Kidney (tissue), 14 donors: ENCODE data around the gene DDX39B. TPM values are rescaled to one million over a fixed set of nuclear protein-coding genes. Genes with fewer than 3 reads are reported as not detected.

Source experiments
- DNase-seq, 5 donors: peaks; one replicate each; pipeline ENCODE4 v3.0.0-alpha.2; 2013 to 2020
- FAIRE-seq: peaks from 2 replicates; lab custom pipeline; 2012; peaks lifted over from hg19 to GRCh38; lab: Jason Lieb, UNC
- H3K27ac ChIP-seq, 2 donors: one replicate each; pipeline ENCODE4 v1.7.0; 2013; ENCODE audit warnings: low read depth in 2 of 2, low read length in 2 of 2, inconsistent platforms in 1 of 2
- H3K27me3 ChIP-seq: one replicate; pipeline ENCODE4 v1.7.1; 2013; ENCODE audit warnings: low read length, inconsistent platforms; ENCODE audit not compliant: control insufficient read depth, insufficient read depth
- H3K36me3 ChIP-seq, 3 donors: one replicate each; pipeline versions ENCODE4 v1.7.0 to v1.7.1; 2013; ENCODE audit warnings: low read length in 3 of 3, control low read depth in 1 of 3, inconsistent platforms in 1 of 3; ENCODE audit not compliant: insufficient read depth in 3 of 3, control insufficient read depth in 2 of 3
- H3K4me1 ChIP-seq, 3 donors: one replicate each; pipeline versions ENCODE4 v1.7.0 to v1.7.1; 2013; ENCODE audit warnings: low read length in 3 of 3, inconsistent platforms in 1 of 3, low read depth in 1 of 3; ENCODE audit not compliant: control insufficient read depth in 2 of 3, insufficient read depth in 2 of 3
- H3K4me3 ChIP-seq, 3 donors: one replicate each; pipeline versions ENCODE4 v1.7.0 to v1.8.1; 2013; ENCODE audit warnings: low read length in 3 of 3, control low read depth in 1 of 3, inconsistent platforms in 1 of 3
- H3K9ac ChIP-seq, 3 donors: one replicate each; pipeline versions ENCODE4 v1.7.0 to v1.7.1; 2013; ENCODE audit warnings: low read length in 3 of 3, control low read depth in 1 of 3, inconsistent platforms in 1 of 3
- H3K9me3 ChIP-seq, 3 donors: one replicate each; pipeline versions ENCODE4 v1.7.0 to v1.7.1; 2013; ENCODE audit warnings: low read length in 3 of 3, control low read depth in 1 of 3, inconsistent platforms in 1 of 3; ENCODE audit not compliant: control insufficient read depth in 2 of 3, insufficient read depth in 1 of 3
- CTCF ChIP-seq: IDR thresholded peaks from 3 replicates; pipeline ENCODE4 v1.5.1; 2012; ENCODE audit warnings: mild to moderate bottlenecking, moderate library complexity, borderline replicate concordance; ENCODE audit not compliant: insufficient read depth; ENCODE audit errors: extremely low read depth
- intact Hi-C: fragments of 100-400 bp; cut with DNase I; formaldehyde crosslinking; loops from one replicate; pipeline ENCODE4 v1.11.1; 2022
- polyA plus RNA-seq: library from polyadenylated mRNA; stranded (reverse); fragments of 350-450 nt; fragmentation: Illumina TruSeq; extraction: RNeasy Lipid Tissue Mini Kit (QIAGEN cat#74804); gene quantifications from one replicate; pipeline ENCODE4 v1.2.3, GENCODE V29; 2014; ENCODE audit warnings: low read depth, low replicate concordance; ENCODE audit not compliant: insufficient read depth
- total RNA-seq: library from RNA; stranded (reverse); fragmentation: NEBNext Ultra II Directional; extraction: Animal tissue kit (Norgen Biotek cat#: 25700); gene quantifications from one replicate; pipeline ENCODE4 v1.2.1, GENCODE V29; 2021
- donor health status: control.
- donor health status: control.
- donor health status: control.
- donor health status: control.
- donor health status: control.
- donor health status: DM: yes; HTN: yes; CAD: no.
- donor health status: Normal renal cell carcinoma (clear cell type).

Gene DDX39B
- total and polyA plus RNA-seq, 2 donors from 2014 or later = 183 to 295 TPM

DNA sequence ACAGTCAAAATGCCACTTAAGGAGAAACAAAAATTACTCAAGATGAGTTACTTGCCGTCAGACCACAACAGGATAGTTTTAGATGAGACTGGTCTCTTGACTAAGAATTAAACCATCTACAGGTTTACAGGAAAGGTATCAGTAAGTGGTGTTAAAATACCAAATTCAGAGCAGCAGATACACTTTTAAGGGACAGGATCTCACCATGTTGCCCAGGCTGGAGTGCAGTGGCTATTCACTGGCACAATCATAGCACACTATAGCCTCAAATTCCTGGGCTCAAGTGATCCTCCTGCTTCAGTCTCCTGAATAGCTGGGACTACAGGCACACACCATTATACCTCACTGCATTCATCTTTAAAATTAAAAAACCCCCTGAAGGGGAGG, 8.4 kb downstream of the DDX39B start:
- FAIRE-seq (no peak), DNase-seq (no peak)
- H3K9ac ChIP-seq = no peak overlapping the region
- TF ChIP-seq CTCF = no peak
- no peaks in the 10 kb centered on the region for H3K9me3 ChIP-seq
- H3K27me3 ChIP-seq = no peaks in the 10 kb centered on the region
- intact Hi-C loops = no loop called here
- peaks cover 0 to 7% (median 0%) of the 10 kb centered on the region in 3 donors for H3K4me1 ChIP-seq
- H3K36me3 ChIP-seq = peaks cover 24 to 64% (median 40%) of the 10 kb centered on the region in 3 donors
- H3K4me3 ChIP-seq = no peak overlapping the region
- no peak overlapping the region for H3K27ac ChIP-seq

DNA sequence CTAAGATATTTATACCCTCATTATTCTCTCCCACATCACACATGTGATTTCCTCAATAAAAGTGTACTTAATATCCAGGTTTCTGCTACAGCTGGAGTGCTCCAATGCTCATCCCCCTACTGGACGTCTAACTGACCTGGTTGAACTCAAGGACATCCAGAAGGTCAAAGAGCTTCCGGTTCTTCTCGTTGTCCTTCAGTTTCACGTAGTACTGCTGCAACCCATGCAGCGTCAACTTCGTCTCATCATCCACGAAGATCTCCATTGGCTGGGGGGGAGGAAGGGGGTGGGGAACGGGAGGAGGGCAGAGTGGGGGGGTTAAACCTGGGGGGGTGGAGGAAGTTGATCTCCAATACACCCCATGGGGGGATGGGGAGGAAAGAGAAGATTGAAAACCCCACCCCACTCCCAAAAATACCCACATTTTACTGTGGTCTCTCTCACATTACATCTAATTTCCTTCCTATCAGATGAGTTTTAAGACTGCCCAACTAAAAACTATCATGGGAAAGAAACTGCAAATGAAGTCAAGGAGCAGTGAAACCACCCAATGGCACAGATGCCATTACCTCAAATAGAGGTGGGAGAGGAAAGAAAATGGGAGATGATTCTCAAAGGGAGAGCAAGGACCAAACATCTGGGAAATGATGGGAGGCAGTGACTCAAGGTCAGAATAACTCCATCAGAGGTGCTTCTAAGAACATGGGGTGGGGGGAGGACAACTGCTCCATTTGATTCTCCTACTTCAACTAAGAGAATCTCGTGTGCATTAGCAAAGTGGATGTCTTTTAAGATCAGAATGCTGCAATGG, 9.0 kb downstream of the DDX39B start:
- Histone ChIP-seq H3K27me3 (no peaks in the 10 kb centered on the region), H3K9ac (no peak overlapping the region), H3K27ac (no peak overlapping the region), H3K36me3 (peaks cover 22 to 59% (median 39%) of the 10 kb centered on the region in 3 donors), H3K9me3 (no peaks in the 10 kb centered on the region), H3K4me1 (peaks cover 0 to 7% (median 0%) of the 10 kb centered on the region in 3 donors), H3K4me3 (no peak overlapping the region)
- TF ChIP-seq CTCF = no peak
- FAIRE-seq = no peak
- intact Hi-C loops = no loop called here
- no peak for DNase-seq

GRCh38 chr6:31531771-31532643, 9.8 kb downstream of the DDX39B start:
- Histone ChIP-seq H3K4me1 (peaks cover 0 to 7% (median 0%) of the 10 kb centered on the region in 3 donors), H3K4me3 (no peak overlapping the region), H3K27ac (no peak overlapping the region), H3K9ac (no peak overlapping the region), H3K27me3 (no peaks in the 10 kb centered on the region), H3K36me3 (peaks cover 22 to 59% (median 39%) of the 10 kb centered on the region in 3 donors), H3K9me3 (no peaks in the 10 kb centered on the region)
- DNase-seq = no peak
- FAIRE-seq = no peak
- no peak for TF ChIP-seq CTCF
- intact Hi-C loops = no loop called here
